Stimulated activated CD4-positive, alpha-beta T cell treated with anti-CD3 and anti-CD28 coated beads, TNF-alpha, amount 100 ng/mL, for 1 hour (primary cell): Measurements from ENCODE around the gene CHMP3.

Experiments
- DNase-seq, 3 donors: peaks; one replicate each; pipeline ENCODE4 v3.0.0-alpha.2; 2020; ENCODE audit warnings: low read depth in 3 of 3, low spot score in 1 of 3

The CHMP3 gene

DNA sequence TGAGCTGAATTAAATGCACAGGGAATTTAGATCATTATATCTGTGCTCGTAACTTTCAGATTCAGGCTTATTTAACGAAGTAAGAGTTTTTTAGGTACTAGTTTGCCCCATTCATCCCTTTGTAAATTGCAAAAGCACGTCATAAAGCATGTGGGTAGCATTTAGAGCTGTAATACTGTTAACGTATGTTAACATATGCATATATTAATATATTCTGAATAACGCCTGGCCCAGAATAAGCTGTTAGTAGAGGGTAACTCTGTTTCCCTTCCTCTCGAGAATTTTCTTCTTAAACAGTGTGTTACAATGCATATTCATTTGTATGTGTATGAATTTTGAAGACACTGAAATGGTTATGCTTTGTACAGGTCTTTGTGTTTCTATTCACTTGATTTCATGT, 91.6 kb downstream of the CHMP3 start:
- DNase-seq = no peak

- no peak for DNase-seq
Observed at GRCh38 chr2:86470890-86471289, 92.4 kb downstream of the CHMP3 start.

- no peak for DNase-seq
Observed at GRCh38 chr2:86468162-86469033, 94.8 kb downstream of the CHMP3 start.

- DNase-seq = no peak
Observed at GRCh38 chr2:86466306-86466705, 96.9 kb downstream of the CHMP3 start.

DNA sequence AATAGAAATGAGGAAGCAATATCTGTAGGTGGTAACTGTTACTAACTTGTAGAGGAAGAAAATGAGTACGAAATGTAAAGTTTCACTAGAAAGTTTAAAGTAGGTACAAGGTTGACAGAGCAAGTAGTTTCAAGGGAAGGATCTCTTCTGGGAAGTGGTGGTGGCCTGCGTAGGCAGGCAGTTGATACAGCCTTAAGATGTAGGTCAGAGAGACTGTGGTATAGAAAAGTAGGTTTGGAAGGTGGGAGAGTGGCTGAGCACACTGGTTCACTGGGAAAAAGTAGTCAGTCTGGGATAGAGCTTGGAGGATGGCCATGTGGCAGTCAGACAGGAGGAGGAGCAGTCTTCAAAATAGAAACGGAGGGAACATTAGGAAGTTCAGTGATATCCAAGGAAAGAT, 98.6 kb downstream of the CHMP3 start:
- no peak for DNase-seq

GRCh38 chr2:86461042-86461743, 102.0 kb downstream of the CHMP3 start:
- DNase-seq = no peak

GRCh38 chr2:86455181-86455580, 108.1 kb downstream of the CHMP3 start:
- DNase-seq = no peak

- no peak for DNase-seq
Observed at GRCh38 chr2:86454238-86454637, 109.0 kb downstream of the CHMP3 start.

GRCh38 chr2:86453836-86454235, 109.4 kb downstream of the CHMP3 start:
- no peak for DNase-seq
